Tongue (tissue), 2 donors: ENCODE data around the gene EDEM1. TPM values are rescaled to one million over a fixed set of nuclear protein-coding genes. Genes with fewer than 3 reads are reported as not detected.

Source experiments
- DNase-seq: peaks from one replicate; pipeline ENCODE4 v3.0.0-alpha.2; 2015
- total RNA-seq: library from RNA; depleted of rRNA; stranded (reverse); fragments of >200 nt; gene quantifications from one replicate; pipeline ENCODE4 v1.2.3, GENCODE V29; 2014

The EDEM1 gene
- total RNA-seq, 1 donor from 2014 or later: 10.3 TPM

DNA sequence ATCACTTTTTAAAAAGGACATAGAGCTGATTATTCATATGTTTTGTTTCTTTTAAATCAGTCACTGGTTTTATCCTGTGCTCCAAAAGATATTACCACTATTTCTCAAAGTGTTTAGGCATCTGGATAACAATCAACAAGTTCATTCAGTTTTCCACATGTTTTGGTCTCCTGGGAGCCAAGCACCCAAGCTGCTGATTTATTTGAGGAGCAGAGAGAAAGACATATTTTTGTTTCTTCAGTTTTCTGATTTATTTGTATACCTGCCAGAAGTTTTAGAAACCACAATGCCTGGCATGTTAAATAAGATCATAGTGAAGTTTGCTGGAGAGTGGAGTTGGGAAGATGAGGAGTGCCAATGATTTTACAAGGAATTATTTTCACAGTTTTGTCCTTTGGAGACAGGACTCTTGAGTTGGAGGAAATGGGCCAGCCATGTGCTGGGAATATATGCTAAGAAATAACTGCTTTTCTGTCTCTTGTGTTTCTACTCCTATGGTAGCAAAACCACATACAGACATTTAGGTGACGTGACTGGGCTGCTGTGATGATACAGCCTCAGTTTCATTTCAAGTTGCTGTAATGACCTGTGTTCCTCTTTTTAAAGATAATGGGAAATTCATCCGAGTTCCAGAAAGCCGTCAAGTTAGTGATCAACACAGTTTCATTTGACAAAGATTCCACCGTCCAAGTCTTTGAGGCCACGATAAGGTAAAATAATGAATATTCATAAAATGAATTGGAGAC, 11.7 kb downstream of the EDEM1 start:
- DNase-seq: no peak

DNA sequence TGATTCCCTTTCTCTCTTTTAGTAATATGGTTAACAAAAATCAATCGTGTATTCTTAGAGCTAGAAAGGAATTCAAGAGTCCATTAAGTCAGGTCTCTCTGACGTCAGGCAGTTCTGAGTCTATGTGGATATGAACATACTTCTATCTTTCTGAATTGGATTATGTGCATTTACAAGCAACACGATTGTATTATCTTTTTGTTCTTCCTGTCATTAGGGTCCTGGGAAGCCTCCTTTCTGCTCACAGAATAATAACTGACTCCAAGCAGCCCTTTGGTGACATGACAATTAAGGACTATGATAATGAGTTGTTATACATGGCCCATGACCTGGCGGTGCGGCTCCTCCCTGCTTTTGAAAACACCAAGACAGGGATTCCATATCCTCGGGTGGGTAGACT, 14.0 kb downstream of the EDEM1 start:
- no peak for DNase-seq

DNA sequence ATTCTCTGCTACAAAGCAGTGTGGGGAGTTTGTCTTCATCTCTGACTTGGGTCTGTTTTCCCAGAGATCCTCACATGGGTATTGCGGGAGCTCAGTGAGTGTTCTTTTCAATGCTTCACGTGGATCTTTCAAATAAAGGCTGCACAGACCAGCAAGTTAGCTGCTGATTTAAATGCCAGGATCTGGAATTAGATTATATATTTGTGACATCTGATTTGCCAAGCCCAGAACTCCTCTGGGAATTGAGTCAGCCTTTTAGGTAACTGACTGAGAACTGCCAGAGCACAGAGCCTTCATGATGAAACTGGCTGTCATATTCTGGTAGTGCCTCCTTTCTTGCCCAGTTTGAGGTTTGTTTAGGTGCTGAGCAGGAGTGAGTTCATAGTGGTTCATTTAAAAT, 14.7 kb downstream of the EDEM1 start:
- DNase-seq: no peak

DNA sequence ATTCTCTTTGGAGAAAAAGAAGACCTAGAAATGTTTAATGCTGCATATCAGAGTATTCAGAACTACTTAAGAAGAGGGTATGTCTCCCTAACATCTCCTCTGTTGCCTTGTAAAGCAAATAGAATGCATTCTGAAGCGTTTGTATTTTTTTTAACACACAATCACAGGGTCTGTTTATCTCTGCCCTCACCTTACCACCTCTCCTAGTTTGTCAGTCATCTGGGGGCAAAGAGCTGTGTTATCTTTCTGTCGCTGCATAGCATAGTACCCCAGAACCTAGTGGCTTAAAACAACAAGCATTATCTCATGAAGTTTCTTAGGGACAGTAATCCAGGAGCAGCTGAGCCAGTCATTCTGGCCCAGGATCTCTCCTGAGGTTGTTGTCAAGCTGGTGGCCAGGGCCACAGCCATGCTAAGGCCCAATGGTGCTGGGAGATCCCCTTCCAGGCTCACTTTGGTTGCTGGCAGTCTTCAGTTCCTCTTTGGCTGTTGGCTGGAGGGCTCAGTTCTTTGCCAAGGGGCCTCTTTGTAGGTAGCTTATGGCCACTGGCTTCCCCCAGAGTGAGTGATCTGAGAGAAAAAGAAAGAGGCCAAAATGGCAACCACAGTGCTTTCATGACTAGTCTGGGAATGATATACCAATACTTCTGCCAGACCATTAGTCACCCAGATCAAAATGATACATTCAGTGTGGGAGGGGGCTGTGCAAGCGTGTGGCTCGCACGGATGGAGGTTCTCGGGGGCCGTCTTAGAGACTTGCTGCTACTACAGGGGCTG, 17.8 kb downstream of the EDEM1 start:
- DNase-seq: no peak

DNA sequence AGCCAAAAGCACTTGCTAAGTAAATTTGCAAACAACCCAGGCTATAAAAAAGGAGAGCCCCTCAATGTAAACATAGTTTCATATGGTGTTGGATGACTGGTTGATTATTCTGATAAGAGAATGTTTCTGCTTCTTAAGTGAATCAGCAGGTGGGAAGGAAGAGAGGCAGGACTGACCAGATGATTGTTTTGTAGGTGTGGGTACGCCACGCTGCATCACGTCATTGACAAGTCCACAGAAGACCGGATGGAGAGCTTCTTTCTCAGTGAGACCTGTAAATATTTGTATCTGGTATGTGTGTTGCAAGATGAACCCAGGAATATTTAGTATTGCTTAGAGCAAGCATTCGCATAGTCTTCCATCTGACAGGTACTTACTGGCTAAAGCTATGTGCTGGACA, 23.4 kb downstream of the EDEM1 start:
- DNase-seq: no peak

DNA sequence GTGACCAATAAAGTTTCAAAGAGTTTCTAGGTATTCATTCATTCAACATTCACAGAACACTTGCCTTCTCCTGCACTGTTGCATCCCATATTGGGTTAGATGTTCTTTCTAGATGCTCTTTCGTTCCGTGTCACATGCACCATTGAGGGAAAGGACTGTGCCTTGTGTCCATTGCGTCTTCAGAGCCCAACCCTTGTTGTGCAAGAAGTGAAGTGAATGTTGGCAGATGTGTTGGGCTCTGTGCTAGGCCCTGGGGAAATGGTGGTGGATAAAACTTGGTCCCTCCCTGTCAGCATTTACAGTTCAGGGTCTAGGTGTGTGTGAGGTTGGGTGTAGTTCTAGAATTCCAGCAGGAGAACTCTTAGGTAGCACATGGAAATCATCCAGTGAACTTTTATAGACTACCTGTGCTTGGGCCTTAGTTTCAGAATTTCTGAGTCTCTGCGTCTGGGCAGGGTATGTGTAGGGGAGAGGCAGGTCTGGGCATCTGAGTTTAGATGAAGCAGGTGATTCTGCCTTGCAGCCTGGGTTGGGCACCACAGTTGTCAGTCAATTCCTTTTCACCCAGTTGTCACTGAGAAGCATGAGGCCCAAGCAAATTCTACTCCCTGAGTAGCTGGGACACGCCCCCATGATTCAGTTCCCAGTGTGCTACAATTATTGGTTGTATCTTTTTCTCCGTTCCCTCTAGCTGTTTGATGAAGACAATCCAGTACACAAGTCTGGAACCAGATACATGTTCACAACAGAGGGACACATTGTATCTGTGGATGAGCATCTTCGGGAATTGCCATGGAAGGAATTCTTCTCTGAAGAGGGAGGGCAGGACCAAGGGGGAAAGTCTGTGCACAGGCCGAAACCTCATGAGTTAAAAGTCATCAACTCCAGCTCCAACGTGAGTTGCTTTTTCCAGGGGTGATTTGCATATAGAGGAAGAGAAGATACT, 25.4 kb downstream of the EDEM1 start:
- DNase-seq: no peak

DNA sequence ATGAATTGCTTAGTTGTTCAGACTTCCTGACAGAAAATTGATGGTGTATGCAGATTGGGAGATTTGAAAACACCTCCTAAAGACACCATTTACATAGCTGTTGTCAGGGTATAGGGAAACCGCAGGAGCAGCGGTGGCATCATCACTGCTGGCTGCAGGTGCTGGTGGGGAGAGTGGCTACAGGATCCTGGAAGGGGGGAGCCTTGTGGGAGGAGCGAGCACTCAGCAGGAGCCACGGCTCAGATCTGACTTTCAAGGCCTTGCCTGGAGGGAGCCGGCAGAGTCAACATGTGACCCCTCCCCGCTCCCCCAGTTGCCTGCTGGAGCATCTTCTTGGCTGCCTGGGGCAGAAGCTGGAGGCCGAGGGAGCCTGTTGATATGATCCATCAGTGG, 26.1 kb downstream of the EDEM1 start:
- no peak for DNase-seq

DNA sequence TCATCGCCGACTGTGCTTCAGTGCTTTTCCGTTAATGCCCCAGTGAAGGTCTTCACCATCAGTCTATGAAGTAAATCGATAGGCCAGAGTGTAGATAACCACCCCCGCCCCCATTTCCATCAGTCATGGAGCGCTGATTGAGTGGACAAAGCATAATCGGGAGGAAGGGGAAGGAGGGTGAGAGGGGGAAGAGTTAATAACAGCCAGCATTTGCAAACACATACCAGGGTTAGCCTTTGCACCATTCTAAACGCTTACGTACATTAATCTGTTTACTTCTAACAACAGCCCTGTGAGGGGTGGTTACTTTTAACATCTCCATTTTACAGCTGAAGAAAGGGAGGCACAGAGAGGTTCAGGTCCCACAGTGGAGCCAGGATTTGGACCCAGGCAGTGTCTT, 26.8 kb downstream of the EDEM1 start:
- no peak for DNase-seq

DNA sequence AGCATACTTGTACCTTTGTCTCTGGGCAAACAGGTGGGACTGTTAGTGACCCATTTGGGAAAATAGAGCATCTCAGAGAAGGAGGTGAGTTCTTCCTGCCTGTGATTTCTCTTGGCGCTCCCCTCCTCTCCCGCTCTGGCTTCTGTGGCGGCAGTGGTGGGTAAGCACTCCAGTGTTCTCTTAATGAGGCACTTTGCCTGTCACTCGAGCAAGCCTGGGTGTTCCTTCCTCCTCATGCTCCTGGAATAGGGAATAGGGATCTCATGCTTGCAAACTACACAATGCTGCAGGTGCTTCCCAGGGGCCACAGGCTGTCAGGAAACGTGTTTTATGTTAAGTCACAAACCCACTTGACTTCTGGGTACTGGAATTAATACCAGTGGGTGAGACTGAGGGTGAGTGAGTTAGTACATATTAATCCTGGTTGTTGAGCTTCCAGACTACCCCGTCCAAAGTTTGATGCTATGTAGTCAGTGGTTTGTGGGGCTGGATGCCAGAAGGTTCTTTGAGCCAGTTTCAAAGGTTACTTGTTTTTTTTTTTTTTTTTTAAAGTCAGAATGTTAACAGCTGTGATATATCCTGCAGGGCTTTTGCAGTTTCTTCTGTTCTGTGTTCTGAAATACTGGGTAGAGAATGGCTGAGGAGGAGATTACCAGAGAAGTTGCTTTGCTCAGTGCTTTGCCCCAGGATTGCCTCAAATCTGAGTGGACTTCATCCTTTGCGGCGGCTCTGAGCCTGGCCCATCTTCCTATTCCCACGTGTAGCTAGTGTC, 30.5 kb downstream of the EDEM1 start:
- DNase-seq: no peak

DNA sequence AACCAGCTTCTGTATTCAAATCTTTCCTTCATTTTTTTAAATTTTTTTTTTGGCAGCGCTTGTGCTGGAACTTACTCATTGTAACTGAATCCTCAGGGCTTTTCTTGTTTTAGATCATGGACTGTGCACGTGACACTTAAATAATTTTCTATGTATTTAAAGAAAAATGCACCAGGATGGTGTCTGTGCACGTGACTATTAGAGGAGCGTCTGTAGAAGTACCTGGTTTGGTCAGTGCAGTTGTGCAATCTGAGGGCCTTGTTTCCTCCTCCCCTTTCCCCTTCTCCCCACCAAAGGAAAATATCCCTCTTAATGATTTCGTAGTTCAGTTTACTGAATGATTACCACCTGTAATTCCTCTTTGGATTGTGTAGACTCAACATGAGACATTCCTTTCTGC, 31.3 kb downstream of the EDEM1 start:
- DNase-seq: no peak

DNA sequence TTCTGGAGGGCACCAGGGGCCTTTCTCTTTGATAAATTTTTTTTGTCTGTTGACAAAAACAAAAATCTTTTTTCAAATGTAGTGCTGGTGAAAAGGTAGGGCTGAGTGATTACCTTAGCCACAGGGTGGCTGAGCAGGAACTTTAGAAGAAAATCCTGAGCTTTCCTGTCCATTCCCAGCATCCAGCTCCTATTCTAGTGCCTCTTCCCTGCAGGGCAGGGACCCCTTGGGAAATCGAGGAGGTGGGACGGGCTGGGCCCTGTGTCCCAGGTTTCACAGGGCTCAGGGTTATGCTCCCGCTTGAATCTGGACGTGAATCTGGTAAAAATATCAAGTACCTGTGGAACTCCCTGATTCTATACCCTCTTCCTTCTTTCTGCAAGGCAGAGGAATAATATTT, 31.7 kb downstream of the EDEM1 start:
- DNase-seq: no peak

DNA sequence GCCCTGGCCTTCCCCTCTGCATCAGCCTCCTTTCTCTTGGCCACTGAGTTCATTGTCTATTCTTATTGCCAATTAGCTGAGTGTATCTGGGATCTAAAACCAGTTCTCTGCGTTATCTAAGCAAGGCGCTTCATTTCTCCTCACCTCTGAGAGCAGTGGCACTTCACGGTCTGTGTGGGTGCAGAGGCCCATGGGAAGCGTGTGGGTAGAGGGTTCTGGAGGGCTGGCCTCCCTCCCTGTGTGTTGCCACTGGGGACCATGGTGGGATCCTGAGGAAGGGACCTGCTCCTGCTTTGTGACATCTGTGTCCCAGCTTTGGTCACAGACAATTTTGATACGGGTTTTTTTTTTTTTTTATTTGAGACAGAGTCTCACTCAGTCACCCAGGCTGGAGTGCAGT, 32.7 kb downstream of the EDEM1 start:
- no peak for DNase-seq

DNA sequence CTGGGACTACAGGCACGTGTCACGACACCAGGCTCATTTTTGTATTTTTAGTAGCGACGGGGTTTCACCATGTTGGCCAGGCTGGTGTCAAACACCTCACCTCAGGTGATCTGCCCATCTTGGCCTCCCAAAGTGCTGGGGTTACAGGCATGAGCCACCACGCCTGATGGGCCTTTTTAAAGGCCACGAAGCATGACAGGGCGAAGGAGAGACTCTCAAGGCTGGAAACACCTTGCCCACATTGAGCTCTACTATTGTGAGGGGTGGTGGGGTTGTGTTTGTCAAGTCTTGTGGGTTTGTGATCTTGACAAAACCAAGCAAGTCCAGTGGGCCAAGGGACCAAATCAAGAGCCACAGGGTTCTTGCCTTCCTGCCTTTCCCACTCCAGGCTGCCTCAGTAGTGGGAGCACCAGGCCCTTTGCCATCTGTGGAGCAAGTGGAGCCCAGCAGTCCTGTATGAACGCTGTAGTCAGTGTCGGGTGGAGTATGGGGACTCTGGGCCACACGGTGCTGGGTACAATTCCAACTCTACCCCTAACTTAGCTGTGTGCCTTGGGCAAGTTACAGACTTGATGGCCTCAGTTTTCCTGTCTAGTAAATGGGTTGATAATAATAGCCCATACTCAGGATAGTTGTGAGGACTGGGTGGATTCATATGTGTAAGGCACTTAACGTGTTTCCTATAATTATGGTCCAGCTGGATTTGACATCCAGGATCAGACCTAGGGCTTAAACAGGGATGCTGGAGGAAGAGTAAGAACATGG, 33.3 kb downstream of the EDEM1 start:
- DNase-seq: no peak

DNA sequence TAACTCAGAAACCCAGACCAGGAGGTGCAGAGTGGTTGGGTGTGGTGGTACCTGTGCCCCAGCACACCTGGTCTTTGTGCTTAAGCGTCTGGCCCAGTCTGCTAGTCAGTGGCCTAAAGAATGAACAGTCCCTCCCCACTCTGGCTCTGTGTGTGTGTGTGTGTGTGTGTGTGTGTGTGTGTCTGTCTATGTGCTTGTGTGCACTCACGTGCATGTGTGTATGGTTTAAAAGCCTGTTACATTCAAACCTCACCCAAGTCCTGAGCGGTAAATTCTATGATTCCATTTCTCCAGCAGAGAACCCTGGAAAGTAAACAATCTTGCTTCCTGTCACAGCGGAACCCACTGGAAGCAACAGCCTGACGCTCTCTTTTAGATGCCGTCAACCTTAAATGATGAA, 34.2 kb downstream of the EDEM1 start:
- no peak for DNase-seq

DNA sequence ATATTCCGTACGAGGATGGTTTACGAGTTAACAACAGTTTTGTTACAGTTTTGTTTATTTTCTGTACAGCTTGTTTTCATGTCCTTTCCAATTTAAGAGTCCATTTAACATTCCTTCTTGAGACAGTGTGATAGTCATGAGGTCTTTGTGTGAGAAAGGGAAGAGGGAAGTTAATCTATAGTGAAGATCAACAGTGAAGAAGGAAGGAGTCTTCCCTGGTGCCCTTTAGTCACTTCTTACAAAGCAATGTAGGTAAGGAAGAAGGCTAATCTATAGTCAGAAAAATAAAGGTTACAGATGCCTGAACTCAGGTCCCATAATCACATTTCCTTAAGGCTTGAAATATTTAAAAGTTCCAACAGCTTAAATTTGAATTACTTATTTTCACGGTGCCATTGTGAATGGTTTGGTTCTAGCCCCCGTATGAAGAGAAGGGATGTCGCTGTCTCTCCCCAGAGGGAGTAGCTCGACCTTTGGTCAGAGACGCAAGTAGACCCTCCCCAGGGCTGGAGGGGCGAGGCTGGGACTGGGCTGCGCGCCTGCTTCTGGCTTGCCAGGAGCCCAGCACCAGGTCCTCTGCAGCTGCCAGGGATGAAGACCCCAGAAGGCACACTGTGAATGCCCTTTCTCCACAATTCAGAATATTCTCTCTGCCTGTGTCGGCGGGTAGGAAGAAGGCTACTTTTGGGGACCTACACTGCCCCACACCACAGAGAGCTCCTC, 34.9 kb downstream of the EDEM1 start:
- DNase-seq: no peak

DNA sequence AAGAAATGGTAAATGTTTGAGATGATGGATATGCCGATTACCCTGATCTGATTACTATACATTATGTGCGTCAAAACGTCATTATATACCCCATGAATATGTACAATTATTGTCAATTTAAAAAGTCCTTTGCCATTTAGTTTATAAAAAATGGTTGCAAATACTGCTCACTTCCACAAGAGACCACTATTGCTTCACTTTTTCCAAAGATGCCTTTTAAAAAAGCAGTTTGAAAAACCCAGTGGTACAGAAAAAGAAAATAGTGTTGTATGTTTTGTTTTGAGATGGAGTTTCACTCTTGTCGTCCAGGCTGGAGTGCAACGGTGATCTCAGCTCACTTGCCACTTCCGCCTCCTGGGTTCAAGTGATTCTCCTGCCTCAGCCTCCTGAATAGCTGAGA, 39.3 kb downstream of the EDEM1 start:
- DNase-seq: peak; percentile 48

DNA sequence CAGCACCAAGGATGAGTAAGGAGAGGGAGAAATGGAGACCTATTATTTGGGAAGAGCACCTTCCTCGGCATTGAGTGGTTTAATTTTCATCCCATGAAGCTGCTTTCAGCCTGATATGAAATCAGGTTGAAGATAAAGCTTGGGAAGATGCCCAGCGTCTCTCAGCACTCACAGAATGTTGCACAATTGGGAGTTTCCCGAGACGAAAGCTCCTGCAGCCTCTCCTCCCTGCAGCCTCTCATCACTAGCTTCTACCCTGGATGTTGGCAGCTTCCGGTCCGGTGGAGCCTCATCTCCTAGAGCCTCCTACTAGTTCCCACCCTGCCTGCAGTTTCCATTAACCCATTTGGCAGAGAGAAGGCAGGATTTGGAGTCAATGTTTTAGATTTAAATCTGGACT, 40.3 kb downstream of the EDEM1 start:
- no peak for DNase-seq

DNA sequence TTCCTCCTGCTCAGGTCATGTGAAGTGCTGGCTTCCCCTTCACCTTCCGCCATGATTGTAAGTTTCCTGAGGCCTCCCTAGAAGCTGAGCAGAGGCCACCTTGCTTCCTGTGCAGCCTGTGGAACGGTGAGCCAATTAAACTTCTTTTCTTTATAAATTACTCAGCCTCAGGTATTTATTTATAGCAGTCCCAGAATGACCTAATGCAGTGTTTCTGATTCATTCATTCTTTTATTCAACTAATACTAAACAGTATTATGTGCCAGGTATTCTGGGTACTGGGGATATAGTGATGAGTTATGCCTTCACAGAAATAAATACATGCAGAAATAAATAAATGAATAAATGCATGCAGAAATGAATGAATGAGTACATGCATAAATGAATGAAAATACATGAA, 41.9 kb downstream of the EDEM1 start:
- no peak for DNase-seq

DNA sequence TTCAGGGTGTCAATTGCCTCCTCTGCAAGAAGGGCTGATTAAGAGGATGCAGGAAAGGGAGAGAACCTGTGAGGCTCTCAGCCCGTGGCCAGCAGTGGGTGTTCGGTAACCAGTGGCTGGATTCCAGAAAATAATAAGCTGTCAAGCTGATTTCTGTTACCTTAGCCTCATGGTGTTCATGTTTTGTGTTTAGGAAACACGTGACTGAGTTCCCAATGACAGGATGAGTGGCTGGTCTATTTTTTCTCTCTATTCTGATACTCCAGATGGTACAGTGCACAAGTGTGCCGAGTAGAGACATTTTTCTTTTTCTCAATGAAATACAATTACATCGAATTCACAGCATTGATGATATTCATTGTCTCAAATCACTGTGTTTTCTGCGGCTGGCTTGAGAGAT, 43.6 kb downstream of the EDEM1 start:
- no peak for DNase-seq

DNA sequence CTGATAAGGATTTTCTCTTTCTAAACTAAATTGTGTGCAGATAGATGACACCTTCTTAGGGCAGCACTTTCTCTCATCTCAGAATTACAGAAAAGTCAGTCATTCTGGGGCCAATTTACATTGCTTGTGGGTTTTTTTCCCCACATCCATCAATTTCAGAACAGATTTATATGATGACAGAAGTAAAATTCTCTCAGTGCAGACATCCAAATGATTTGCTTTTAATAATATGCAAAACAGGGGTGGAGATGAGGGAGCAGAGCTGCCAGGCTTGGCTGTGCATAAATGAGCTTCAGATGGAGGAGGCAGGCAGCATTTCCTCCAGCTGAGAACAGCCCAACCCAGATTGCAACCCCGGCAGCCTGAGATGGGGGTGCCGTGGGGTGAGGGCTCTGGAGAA, 44.0 kb downstream of the EDEM1 start:
- no peak for DNase-seq

DNA sequence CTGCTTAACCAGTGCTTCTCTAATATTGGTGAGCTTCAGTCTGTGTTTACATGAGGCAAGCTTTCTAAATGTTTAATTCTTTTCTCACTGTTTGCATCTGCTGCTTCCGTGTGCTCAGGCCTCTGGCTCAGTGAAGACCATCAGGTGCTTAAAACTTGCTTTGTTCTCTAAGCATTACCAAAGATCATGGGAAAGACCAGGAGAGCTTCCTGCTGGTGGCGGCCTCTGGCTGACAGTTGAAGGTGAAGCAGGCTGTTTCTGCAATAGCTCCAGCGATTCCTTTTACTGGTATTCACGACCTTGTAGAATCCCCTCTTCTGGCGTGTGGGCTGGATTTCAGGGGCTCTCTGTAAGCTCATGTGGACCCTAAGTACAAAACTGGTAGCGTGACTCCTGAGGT, 45.1 kb downstream of the EDEM1 start:
- no peak for DNase-seq
